Measurements from ENCODE around the gene ASCC3.

The ASCC3 gene

DNA sequence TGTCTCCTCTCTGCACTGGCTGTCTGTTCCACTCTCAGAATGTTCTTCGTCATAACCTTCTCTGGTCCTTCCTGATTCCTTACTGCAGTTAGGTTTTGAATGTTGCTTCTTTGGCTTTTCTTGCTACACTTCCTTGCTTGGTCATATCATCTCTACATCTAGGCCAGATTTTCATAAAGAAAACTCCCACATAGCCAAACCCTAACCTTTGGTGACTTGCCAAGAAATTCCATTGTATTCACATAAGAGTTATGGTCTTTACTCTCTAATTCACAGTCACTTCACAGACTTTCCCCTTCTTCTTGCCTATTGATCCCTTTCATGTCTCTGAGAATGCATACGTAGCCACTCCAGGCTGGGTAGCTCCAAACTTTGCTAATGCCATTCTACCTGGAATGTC lies 374.5 kb downstream of the ASCC3 start:
- DNase-seq (ENCODE audit: low spot score): no peak
- TF ChIP-seq, protein P1, sequence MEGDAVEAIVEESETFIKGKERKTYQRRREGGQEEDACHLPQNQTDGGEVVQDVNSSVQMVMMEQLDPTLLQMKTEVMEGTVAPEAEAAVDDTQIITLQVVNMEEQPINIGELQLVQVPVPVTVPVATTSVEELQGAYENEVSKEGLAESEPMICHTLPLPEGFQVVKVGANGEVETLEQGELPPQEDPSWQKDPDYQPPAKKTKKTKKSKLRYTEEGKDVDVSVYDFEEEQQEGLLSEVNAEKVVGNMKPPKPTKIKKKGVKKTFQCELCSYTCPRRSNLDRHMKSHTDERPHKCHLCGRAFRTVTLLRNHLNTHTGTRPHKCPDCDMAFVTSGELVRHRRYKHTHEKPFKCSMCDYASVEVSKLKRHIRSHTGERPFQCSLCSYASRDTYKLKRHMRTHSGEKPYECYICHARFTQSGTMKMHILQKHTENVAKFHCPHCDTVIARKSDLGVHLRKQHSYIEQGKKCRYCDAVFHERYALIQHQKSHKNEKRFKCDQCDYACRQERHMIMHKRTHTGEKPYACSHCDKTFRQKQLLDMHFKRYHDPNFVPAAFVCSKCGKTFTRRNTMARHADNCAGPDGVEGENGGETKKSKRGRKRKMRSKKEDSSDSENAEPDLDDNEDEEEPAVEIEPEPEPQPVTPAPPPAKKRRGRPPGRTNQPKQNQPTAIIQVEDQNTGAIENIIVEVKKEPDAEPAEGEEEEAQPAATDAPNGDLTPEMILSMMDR (IDR thresholded peaks at IDR 0.05; ENCODE audit: extremely low read depth, insufficient read depth, missing control alignments): no peak
- in situ Hi-C loops (cut with MboI; ENCODE audit: low pct_unique_long_range_greater_than_20kb, low sequenced_read_pairs, unreplicated experiment): no loop called here

DNA sequence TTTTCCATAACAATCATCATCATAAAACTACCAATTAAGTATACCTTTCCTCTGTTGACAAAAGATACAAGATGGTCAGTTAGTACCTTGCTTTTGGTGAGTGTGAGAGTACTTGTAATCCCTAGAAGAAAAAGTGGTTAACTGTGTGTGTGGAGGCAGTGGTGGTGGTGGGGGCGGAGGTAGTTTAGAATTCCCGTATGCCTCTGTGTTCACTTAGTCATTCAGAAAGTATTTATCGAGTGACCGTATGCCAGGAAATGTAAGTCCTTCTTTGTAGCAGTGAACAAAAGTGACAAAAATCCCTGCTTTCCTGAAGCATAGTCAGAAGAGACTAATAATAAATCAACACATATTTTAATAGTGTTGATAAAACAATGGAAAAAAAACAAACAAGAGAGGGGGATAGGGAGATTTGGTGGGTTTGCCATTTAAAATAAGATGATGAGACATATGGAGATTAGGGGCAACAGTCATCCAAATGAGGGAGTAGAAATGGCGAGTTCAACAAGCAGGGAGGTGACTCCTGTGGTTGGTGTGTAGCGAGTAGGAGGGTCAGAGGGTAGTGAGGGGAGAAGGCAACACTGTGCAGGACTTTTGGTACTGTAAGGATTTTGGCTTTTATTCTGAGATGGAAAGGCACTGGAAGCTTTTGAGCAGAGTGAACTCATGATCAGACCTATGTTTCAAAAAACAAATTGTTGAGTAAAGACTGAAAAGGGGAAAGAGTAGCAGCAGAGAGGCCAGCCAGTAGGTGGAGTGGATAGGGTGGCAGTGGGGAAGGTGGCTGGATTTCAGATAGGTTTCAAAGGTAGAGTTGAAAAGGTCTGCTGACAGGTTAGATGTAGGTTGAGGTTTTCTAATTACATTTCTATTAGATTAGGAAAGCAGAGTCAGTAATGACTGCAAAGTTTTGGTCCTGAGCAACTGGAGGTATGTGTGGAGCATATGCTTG lies 376.1 kb downstream of the ASCC3 start:
- in situ Hi-C loops (cut with MboI; ENCODE audit: low pct_unique_long_range_greater_than_20kb, low sequenced_read_pairs, unreplicated experiment): no loop called here
- TF ChIP-seq, protein P1 (IDR thresholded peaks at IDR 0.05; ENCODE audit: extremely low read depth, insufficient read depth, missing control alignments): no peak
- no peak for DNase-seq (ENCODE audit: low spot score)

DNA sequence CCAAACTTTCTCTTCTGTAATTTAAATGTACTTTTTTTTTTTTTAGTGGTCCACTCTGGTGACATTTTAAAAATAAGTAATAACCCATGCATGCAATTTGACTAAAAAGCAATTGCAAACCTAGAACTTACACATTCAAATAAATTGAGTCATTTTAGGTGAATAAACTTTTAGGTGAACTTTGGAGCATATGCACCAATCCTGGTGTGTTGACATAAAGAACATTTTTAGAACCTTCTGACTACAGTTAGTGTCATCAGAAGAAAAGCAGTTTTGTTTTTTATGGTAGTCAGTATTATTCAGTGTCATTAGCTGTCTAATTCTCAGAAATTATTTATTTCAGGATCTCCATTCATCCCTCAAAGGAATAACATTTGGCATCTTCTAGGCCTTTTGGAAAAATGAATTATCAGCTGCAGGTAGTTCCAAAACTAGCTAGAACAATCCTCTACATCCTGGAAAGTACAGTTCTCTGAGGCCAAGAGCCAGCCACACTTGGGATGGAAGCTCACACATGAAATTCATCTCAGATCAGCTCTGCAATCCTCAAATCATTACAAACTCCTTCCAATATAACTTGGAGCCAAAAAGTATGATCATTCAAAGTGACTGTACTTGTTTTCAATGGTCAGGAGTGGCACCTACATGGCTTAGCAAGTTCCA lies 378.0 kb downstream of the ASCC3 start:
- TF ChIP-seq, protein P1 (IDR thresholded peaks at IDR 0.05; ENCODE audit: extremely low read depth, insufficient read depth, missing control alignments): no peak
- in situ Hi-C loops (cut with MboI; ENCODE audit: low pct_unique_long_range_greater_than_20kb, low sequenced_read_pairs, unreplicated experiment): no loop called here
- no peak for DNase-seq (ENCODE audit: low spot score)

DNA sequence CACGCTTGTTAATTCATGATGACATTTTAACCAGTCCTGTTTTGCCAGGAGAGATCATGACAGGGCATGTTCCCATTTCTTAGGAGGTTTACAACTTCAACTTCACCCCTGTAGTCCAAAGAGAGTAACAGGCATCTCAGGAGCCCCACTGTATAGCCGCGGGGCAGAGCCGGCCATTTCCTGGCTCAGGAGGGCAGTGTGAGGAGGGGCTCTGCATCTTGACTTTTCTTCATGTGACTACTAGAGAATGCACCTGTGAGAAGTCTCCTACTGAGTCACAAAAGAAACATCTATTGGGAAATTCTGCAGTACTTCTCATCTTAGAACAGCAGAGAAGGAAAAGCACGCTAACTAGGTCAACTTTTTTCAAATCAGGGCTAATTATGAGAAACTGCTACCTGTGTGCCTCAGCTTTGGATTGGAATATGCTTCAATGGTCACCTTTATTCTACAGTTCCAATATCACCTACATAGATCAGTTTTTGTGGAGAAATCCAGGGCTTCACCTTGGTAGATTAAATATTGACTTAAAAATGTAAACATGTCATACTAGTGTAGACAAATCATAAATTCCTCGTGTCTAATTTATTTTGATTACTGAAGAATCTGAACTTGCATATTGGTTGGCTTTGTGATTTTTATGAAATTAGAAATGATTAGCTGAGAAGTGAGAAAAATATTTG lies 387.8 kb downstream of the ASCC3 start:
- in situ Hi-C loops (cut with MboI; ENCODE audit: low pct_unique_long_range_greater_than_20kb, low sequenced_read_pairs, unreplicated experiment): loop anchor here (25.0 kb wide), 2 partner anchors 169 to 481 kb away; no protein-coding TSS in a partner anchor
- no peak for DNase-seq (ENCODE audit: low spot score)
- TF ChIP-seq, protein P1 (IDR thresholded peaks at IDR 0.05; ENCODE audit: extremely low read depth, insufficient read depth, missing control alignments): no peak

DNA sequence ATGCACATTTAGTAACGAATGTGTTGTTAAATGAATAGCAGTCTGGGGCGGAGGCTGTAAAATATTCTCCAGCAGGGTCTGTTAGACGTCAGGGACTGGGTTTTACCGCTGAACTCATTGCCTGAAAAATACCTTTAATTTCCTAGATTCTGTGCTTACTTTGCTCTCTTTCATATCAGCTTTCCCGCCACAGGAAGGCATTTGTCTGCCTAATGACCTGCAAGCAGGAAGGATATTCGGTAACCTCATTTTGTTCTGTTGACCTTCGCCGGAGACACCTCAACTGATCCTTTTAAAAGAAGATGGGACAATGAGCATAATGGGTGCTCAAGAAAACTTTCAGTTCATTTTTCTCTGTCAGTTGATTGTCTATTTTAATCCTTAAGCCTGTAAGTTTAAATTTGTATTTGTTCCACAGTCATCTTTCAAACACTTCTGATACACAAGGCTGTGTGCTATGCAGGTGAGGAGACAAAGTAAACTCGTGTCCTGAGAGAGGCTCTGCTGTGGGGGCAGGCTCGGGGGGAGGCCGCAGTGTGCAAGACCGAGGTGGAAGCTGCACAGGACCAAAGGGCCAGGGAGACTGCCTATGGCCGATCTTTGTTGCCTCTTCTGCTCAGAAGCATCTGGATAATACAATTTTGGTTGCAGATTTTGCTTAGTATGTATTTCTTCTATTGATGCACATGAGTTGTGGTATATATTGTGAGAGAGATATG lies 389.0 kb downstream of the ASCC3 start:
- no peak for DNase-seq (ENCODE audit: low spot score)
- in situ Hi-C loops (cut with MboI; ENCODE audit: low pct_unique_long_range_greater_than_20kb, low sequenced_read_pairs, unreplicated experiment): loop anchor here (25.0 kb wide), 2 partner anchors 170 to 480 kb away; no protein-coding TSS in a partner anchor
- TF ChIP-seq, protein P1 (IDR thresholded peaks at IDR 0.05; ENCODE audit: extremely low read depth, insufficient read depth, missing control alignments): no peak

DNA sequence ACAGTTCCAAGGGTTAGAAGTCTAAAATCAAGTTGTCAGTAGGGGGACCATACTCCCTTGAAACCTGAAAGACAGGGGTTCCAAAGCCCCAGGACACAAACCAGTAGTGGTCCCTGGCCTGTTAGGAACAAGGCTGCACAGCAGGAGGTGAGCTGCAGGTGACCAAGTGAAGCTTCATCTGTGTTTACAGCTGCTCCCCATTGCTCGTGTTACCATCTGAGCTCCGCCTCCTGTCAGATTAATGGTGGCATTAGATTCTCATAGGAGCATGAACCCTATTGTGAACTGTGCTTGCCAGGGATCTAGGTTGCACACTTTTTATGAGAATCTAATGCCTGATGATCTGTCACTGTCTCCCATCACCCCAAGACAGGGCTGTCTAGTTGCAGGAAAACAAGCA lies 391.1 kb downstream of the ASCC3 start:
- in situ Hi-C loops (cut with MboI; ENCODE audit: low pct_unique_long_range_greater_than_20kb, low sequenced_read_pairs, unreplicated experiment): loop anchor here (25.0 kb wide), 2 partner anchors 172 to 478 kb away; no protein-coding TSS in a partner anchor
- DNase-seq (ENCODE audit: low spot score): no peak
- TF ChIP-seq, protein P1 (IDR thresholded peaks at IDR 0.05; ENCODE audit: extremely low read depth, insufficient read depth, missing control alignments): no peak

Data from GM13977 (cell line).